CD4-positive, alpha-beta T cell (primary cell): Measurements from ENCODE around the gene VPS41. TPM values are rescaled to one million over a fixed set of nuclear protein-coding genes. Genes with fewer than 3 reads are reported as not detected.

Experiments used
- ATAC-seq: fragments of 200-7000 bp; cut with Tn5 transposase; one replicate; pipeline ENCODE4 v1.10.0; 2022; ENCODE audit warnings: mild to moderate bottlenecking; ENCODE audit not compliant: poor library complexity
- CTCF ChIA-PET: fragments of 350-600 bp; sonication (Branson Sonifier 250); formaldehyde crosslinking; loops from one replicate; lab custom pipeline; 2021; ENCODE audit warnings: antibody characterized with exemption, inconsistent platforms; lab: Charles Lee
- POLR2A ChIA-PET: fragments of 350-600 bp; sonication (Branson Sonifier 250); formaldehyde crosslinking; loops from one replicate; lab custom pipeline; 2021; ENCODE audit warnings: antibody characterized with exemption, inconsistent platforms; lab: Charles Lee
- DNase-seq, 14 experiments: peaks; one replicate each; pipeline ENCODE4 v3.0.0-alpha.2; 2013 to 2020; ENCODE audit warnings: mixed read lengths in 2 of 14
- H3K27ac ChIP-seq, 2 donors: one replicate each; pipeline versions ENCODE4 v1.5.1 to v1.7.0; 2013; ENCODE audit warnings: low read length in 2 of 2, low read depth in 1 of 2, mild to moderate bottlenecking in 1 of 2
- H3K27me3 ChIP-seq, 2 experiments: 1 replicate in 1 of 2; 2 replicates in 1 of 2; pipeline versions ENCODE4 v1.6.1 to v1.7.0; 2013; ENCODE audit warnings: low read length in 2 of 2, control low read depth in 1 of 2, mild to moderate bottlenecking in 1 of 2, moderate library complexity in 1 of 2; ENCODE audit not compliant: insufficient read depth in 2 of 2, control insufficient read depth in 1 of 2
- H3K36me3 ChIP-seq: one replicate; pipeline ENCODE4 v1.6.1; 2013; ENCODE audit warnings: low read length, control low read depth; ENCODE audit not compliant: insufficient read depth
- H3K4me1 ChIP-seq: one replicate; pipeline ENCODE4 v1.6.1; 2013; ENCODE audit warnings: low read length, control low read depth; ENCODE audit not compliant: insufficient read depth
- H3K4me3 ChIP-seq: one replicate; pipeline ENCODE4 v1.5.1; 2013; ENCODE audit warnings: mild to moderate bottlenecking, low read length, moderate library complexity
- H3K9me3 ChIP-seq, 2 experiments: 1 replicate in 1 of 2; 2 replicates in 1 of 2; pipeline versions ENCODE4 v1.6.1 to v1.7.0; 2013; ENCODE audit warnings: low read length in 2 of 2, mild to moderate bottlenecking in 2 of 2, control low read depth in 1 of 2, moderate library complexity in 1 of 2; ENCODE audit not compliant: control insufficient read depth in 1 of 2, insufficient read depth in 1 of 2
- H3K27ac Mint-ChIP-seq: one replicate; pipeline ENCODE4 v1.8.0; 2020; ENCODE audit warnings: mixed read lengths
- H3K27me3 Mint-ChIP-seq: one replicate; pipeline ENCODE4 v1.8.0; 2021; ENCODE audit warnings: mixed read lengths
- H3K36me3 Mint-ChIP-seq: one replicate; pipeline ENCODE4 v1.8.0; 2021; ENCODE audit warnings: low read depth, mixed read lengths
- H3K4me1 Mint-ChIP-seq: one replicate; pipeline ENCODE4 v1.8.0; 2021; ENCODE audit warnings: low read depth, mixed read lengths
- H3K4me3 Mint-ChIP-seq: one replicate; pipeline ENCODE4 v1.8.0; 2020; ENCODE audit warnings: mild to moderate bottlenecking, mixed read lengths
- H3K9me3 Mint-ChIP-seq: one replicate; pipeline ENCODE4 v1.8.0; 2020; ENCODE audit warnings: mixed read lengths
- intact Hi-C, 2 experiments: fragments of 100-400 bp; cut with DNase I in 1 of 2; cut with micrococcal nuclease in 1 of 2; formaldehyde crosslinking; loops; one replicate each; pipeline versions ENCODE4 v1.15.1 to v1.9.0; 2023 to 2025; cut with DNase I, micrococcal nuclease
- total RNA-seq, 174 experiments: library from RNA in 2 of 174; stranded (reverse) in 2 of 174; gene quantifications; one replicate each; pipeline ENCODE4 v1.2.3 and lab custom pipeline; 2021 to 2026
- TF ChIP-seq, protein P1 (sequence below): fragments of 200-600 bp; IDR thresholded peaks from one replicate; pipeline ENCODE4 v1.8.0; 2022; ENCODE audit warnings: antibody characterized with exemption, mild to moderate bottlenecking

Gene VPS41
- total RNA-seq, 2 experiments from 2014 or later = 19.4 to 22.9 TPM

DNA sequence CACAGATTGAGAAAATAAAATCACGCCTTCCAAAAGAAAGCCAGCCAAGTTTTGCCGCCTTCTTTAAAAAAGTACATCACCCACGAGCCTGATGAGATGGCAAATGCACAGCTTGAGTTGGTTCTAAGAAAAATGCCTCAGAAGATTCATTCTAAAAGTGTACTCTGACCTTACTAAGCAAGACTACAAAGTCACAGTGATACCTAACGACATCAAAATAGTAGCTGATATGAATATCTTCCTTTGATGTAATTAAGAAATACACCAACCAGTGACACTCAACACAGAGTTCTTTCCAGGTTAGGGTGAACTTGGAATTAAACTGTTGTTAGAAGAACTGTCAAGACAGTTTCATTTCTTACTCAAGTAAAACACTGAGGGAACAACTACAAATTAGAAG lies 199.9 kb downstream of the VPS41 start:
- intact Hi-C loops = no loop called here
- Histone ChIP-seq H3K9me3 (peaks cover 4 to 6% of the 10 kb centered on the region in 2 experiments), H3K27ac (no peak overlapping the region), H3K4me3 (no peak overlapping the region), H3K36me3 (no peaks in the 10 kb centered on the region), H3K27me3 (peaks cover 0 to 3% of the 10 kb centered on the region in 2 experiments), H3K4me1 (no peaks in the 10 kb centered on the region)
- POLR2A ChIA-PET = no interaction called here
- CTCF ChIA-PET = no interaction called here
- H3K36me3 Mint-ChIP-seq = no peaks in the 10 kb centered on the region
- no peak overlapping the region for H3K27ac Mint-ChIP-seq
- no peaks in the 10 kb centered on the region for H3K4me1 Mint-ChIP-seq
- DNase-seq = no peak
- ATAC-seq = no peak
- peaks cover under 1% of the 10 kb centered on the region for H3K9me3 Mint-ChIP-seq
- H3K27me3 Mint-ChIP-seq = peaks cover 34% of the 10 kb centered on the region
- TF ChIP-seq, protein P1, sequence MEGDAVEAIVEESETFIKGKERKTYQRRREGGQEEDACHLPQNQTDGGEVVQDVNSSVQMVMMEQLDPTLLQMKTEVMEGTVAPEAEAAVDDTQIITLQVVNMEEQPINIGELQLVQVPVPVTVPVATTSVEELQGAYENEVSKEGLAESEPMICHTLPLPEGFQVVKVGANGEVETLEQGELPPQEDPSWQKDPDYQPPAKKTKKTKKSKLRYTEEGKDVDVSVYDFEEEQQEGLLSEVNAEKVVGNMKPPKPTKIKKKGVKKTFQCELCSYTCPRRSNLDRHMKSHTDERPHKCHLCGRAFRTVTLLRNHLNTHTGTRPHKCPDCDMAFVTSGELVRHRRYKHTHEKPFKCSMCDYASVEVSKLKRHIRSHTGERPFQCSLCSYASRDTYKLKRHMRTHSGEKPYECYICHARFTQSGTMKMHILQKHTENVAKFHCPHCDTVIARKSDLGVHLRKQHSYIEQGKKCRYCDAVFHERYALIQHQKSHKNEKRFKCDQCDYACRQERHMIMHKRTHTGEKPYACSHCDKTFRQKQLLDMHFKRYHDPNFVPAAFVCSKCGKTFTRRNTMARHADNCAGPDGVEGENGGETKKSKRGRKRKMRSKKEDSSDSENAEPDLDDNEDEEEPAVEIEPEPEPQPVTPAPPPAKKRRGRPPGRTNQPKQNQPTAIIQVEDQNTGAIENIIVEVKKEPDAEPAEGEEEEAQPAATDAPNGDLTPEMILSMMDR = no peak
- H3K4me3 Mint-ChIP-seq = no peak overlapping the region

DNA sequence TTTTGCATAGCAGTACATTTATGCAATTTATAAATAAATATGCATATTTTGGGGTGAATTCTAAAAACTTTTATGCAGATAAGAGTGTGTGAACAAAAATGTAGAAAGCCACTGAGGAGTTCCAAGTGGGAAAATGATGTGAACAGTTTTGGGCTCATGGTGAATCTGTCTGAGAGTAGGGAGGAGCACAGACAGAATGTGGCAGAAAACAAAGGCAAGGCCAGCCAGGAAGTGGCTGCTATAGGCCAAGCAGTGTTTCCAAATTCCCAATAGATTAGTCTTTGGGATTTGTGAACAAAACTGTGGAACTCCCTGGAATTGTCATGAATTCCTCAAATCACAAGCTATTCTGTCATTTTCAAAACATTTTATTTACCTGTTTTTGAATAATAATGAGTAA lies 204.2 kb downstream of the VPS41 start:
- TF ChIP-seq, protein P1 = no peak
- no peak for DNase-seq
- no peak overlapping the region for H3K27ac Mint-ChIP-seq
- H3K36me3 ChIP-seq = no peaks in the 10 kb centered on the region
- no peaks in the 10 kb centered on the region for H3K4me1 Mint-ChIP-seq
- no peak overlapping the region for H3K27ac ChIP-seq
- peaks cover 0 to 4% of the 10 kb centered on the region in 2 experiments for H3K9me3 ChIP-seq
- H3K4me3 Mint-ChIP-seq = no peak overlapping the region
- CTCF ChIA-PET = no interaction called here
- no peak for ATAC-seq
- H3K4me1 ChIP-seq = no peaks in the 10 kb centered on the region
- no peak overlapping the region for H3K4me3 ChIP-seq
- H3K27me3 ChIP-seq = peaks cover 0 to 2% of the 10 kb centered on the region in 2 experiments
- no peaks in the 10 kb centered on the region for H3K36me3 Mint-ChIP-seq
- H3K27me3 Mint-ChIP-seq = peaks cover 45% of the 10 kb centered on the region
- POLR2A ChIA-PET = no interaction called here
- intact Hi-C loops = no loop called here
- H3K9me3 Mint-ChIP-seq = no peaks in the 10 kb centered on the region

DNA sequence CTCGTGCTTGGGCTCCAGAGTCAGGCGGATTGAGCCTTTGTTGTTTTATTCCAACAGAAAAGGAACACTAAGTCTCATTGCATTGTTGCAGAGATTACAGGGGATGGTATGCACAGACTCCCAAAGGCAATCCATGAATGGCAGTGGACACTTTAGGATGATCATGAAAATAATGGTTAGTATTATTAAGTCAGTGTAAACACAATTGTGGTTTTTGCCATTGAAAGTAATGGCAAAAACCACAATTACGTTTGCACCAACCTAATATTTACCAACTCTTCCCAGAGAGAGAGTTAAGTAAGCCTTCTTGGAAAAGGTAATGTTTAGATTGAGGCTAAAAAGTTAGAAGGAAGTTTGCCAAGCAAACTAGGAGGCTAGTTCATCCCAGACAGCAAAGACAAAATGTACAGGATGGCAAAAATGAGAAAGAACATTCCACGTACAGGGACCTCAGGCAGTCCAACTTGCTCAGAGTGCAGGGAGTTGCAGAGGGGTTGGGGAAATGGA lies 204.9 kb downstream of the VPS41 start:
- peaks cover 0 to 4% of the 10 kb centered on the region in 2 experiments for H3K9me3 ChIP-seq
- intact Hi-C loops = no loop called here
- Mint-ChIP-seq H3K27me3 (peaks cover 49% of the 10 kb centered on the region), H3K27ac (no peak overlapping the region), H3K4me3 (no peak overlapping the region), H3K4me1 (no peaks in the 10 kb centered on the region), H3K36me3 (no peaks in the 10 kb centered on the region), H3K9me3 (no peaks in the 10 kb centered on the region)
- DNase-seq = no peak
- POLR2A ChIA-PET = no interaction called here
- peaks cover 0 to 2% of the 10 kb centered on the region in 2 experiments for H3K27me3 ChIP-seq
- CTCF ChIA-PET = no interaction called here
- TF ChIP-seq, protein P1 = no peak
- H3K4me3 ChIP-seq = no peak overlapping the region
- no peak for ATAC-seq
- H3K4me1 ChIP-seq = no peaks in the 10 kb centered on the region
- H3K27ac ChIP-seq = no peak overlapping the region
- no peaks in the 10 kb centered on the region for H3K36me3 ChIP-seq
